WERI-Rb-1 (cell line): Measurements from ENCODE around the gene SCIN.
"Not testable (repeated sequence)": the region's sequence is repeated elsewhere in the genome, so short reads cannot be mapped to it uniquely, and the experiment has no call there.

Experiments used
- DNase-seq: peaks from one replicate; pipeline ENCODE4 v3.0.0-alpha.2; 2020
- H3K27ac ChIP-seq: fragments of 250-450 bp; sonication (Bioruptor Pico); 2 replicates; pipeline ENCODE4 v1.5.1; 2020; ENCODE audit warnings: mild to moderate bottlenecking, moderate library complexity
- H3K27me3 ChIP-seq: fragments of 250-450 bp; sonication (Bioruptor Pico); 2 replicates; pipeline ENCODE4 v1.5.1; 2021; ENCODE audit warnings: mild to moderate bottlenecking, low read depth, moderate library complexity; ENCODE audit not compliant: insufficient read depth, severe bottlenecking
- H3K36me3 ChIP-seq: fragments of 250-450 bp; sonication (Bioruptor Pico); 2 replicates; pipeline ENCODE4 v1.5.1; 2020; ENCODE audit warnings: mild to moderate bottlenecking, moderate library complexity
- H3K4me3 ChIP-seq: 2 replicates; pipeline ENCODE4 v1.5.1; 2011; ENCODE audit warnings: low read depth, mild to moderate bottlenecking, control low read depth, low read length
- H3K9me3 ChIP-seq: fragments of 250-450 bp; sonication (Bioruptor Pico); 2 replicates; pipeline ENCODE4 v1.5.1; 2021; ENCODE audit warnings: mild to moderate bottlenecking, moderate library complexity; ENCODE audit not compliant: severe bottlenecking
- CTCF ChIP-seq: IDR thresholded peaks from 2 replicates; pipeline ENCODE4 v1.5.1; 2011; ENCODE audit warnings: low read depth, mild to moderate bottlenecking, control low read depth, inconsistent platforms, low read length

The SCIN gene

DNA sequence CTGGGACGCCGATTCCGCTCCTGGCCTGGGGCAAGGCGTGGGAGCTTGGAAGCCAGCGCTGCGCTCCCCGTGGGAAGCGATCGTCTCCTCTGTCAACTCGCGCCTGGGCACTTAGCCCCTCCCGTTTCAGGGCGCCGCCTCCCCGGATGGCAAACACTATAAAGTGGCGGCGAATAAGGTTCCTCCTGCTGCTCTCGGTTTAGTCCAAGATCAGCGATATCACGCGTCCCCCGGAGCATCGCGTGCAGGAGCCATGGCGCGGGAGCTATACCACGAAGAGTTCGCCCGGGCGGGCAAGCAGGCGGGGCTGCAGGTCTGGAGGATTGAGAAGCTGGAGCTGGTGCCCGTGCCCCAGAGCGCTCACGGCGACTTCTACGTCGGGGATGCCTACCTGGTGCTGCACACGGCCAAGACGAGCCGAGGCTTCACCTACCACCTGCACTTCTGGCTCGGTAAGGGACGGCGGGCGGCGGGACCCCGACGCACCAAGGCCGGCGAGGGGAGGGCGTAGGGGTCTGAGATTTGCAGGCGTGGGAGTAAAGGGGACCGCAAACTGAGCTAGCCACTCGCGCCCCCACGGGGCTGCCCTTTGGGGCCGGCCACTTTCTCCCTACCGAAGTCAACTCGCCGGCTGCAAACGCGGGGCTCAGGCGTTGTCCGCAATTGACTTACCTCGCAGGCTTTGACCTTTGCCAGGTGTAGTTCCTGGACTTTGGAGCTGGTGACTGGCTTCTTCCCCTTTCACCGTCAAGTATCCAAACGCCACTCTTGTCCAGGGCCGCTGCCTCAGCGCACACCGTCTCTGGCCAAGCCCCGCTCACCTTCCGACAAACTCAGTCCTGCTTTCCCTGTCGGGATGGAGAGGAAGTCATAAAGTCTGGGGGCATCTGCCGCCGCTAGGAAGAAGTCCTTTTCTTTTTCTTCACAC lies at the start of gene SCIN:
Gene SCIN (plus strand): TSS at position 187 of the 928 bp plus-strand sequence. CDS start 67 bp downstream, at position 254.
- no peaks in the 10 kb centered on the region for H3K27me3 ChIP-seq
- no peak for TF ChIP-seq CTCF
- no peaks in the 10 kb centered on the region for H3K9me3 ChIP-seq
- DNase-seq: no peak
- no peaks in the 10 kb centered on the region for H3K36me3 ChIP-seq
- H3K4me3 ChIP-seq: no peak within 1 kb of the TSS
- no peak within 1 kb of the TSS for H3K27ac ChIP-seq

DNA sequence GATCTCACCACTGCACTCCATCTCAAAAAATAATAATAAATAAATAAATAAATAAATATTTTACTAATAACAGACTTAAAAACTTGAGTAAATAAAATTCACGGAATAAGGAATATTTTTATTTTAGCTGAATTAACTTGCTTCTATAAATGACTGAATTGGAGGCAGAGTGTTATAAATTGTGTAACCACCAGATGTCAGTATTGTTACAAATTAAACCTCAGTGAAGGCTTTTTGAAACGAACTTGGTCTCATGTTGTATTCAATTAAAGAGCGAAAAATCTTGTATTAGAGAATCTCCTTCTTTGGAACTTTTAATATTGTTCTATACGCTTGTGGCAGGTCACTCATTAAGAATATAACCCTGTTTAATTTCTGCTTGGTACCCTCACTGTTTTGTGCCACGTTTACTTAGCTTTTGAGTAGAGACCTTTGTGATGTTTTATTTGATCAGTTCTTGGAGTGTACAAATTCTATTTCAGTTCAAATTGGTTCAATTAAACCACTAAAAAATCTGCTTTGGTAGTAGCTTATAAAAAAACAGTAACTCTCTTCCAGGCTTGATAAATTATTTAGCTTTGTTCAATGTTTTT lies 45.6 kb upstream of the SCIN start:
- no peak overlapping the region for H3K27ac ChIP-seq
- no peak overlapping the region for H3K4me3 ChIP-seq
- H3K36me3 ChIP-seq: no peaks in the 10 kb centered on the region
- peak; percentile 16; the same call in 1 of the 2 replicates for TF ChIP-seq CTCF
- no peaks in the 10 kb centered on the region for H3K9me3 ChIP-seq
- DNase-seq: no peak
- no peaks in the 10 kb centered on the region for H3K27me3 ChIP-seq

DNA sequence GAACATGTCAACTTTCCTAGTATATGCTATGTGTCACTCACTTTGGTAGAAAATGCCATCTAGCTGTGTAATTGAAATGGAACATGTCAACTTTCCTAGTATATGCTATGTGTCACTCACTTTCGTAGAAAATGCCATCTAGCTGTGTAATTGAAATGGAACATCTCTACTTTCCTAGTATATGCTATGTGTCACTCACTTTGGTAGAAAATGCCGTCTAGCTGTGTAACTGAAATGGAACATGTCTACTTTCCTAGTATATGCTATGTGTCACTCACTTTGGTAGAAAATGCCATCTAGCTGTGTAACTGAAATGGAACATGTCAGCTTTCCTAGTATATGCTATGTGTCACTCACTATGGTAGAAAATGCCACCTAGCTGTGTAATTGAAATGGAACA lies 43.8 kb upstream of the SCIN start:
- H3K27ac ChIP-seq, DNase-seq, H3K27me3 ChIP-seq, H3K36me3 ChIP-seq, H3K4me3 ChIP-seq, H3K9me3 ChIP-seq: not testable (repeated sequence)

DNA sequence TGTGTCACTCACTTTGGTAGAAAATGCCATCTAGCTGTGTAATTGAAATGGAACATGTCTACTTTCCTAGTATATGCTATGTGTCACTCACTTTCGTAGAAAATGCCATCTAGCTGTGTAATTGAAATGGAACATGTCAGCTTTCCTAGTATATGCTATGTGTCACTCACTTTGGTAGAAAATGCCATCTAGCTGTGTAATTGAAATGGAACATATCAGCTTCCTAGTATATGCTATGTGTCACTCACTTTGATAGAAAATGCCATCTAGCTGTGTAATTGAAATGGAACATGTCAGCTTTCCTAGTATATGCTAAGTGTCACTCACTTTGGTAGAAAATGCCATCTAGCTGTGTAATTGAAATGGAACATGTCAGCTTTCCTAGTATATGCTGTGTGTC lies 42.9 kb upstream of the SCIN start:
- not testable (repeated sequence) for H3K36me3 ChIP-seq, DNase-seq, H3K27ac ChIP-seq, H3K27me3 ChIP-seq, H3K4me3 ChIP-seq, H3K9me3 ChIP-seq

GRCh38 chr7:12529971-12530710 lies 40.4 kb upstream of the SCIN start:
- Histone ChIP-seq H3K27ac (no peak overlapping the region), H3K27me3 (no peaks in the 10 kb centered on the region), H3K9me3 (no peaks in the 10 kb centered on the region), H3K4me3 (no peak overlapping the region), H3K36me3 (no peaks in the 10 kb centered on the region)
- DNase-seq: no peak
- no peak for TF ChIP-seq CTCF

GRCh38 chr7:12531784-12532183 lies 38.7 kb upstream of the SCIN start:
- Histone ChIP-seq H3K9me3 (no peaks in the 10 kb centered on the region), H3K27me3 (no peaks in the 10 kb centered on the region), H3K36me3 (no peaks in the 10 kb centered on the region), H3K27ac (no peak overlapping the region), H3K4me3 (no peak overlapping the region)
- no peak for TF ChIP-seq CTCF
- DNase-seq: no peak
